Progenitor cell of endocrine pancreas (in vitro differentiated cells): ENCODE data around the gene FKRP. TPM values are rescaled to one million over a fixed set of nuclear protein-coding genes. Genes with fewer than 3 reads are reported as not detected.

Source experiments
- DNase-seq: peaks from one replicate; pipeline ENCODE4 v3.0.0; 2021; ENCODE audit warnings: low spot score; ENCODE audit not compliant: unreplicated experiment
- H3K27ac Mint-ChIP-seq: 2 replicates; pipeline ENCODE4 v1.8.0; 2021; ENCODE audit warnings: mild to moderate bottlenecking, moderate library complexity, mixed read lengths
- H3K27me3 Mint-ChIP-seq: 2 replicates; pipeline ENCODE4 v1.8.0; 2021; ENCODE audit warnings: mixed read lengths
- H3K36me3 Mint-ChIP-seq: 2 replicates; pipeline ENCODE4 v1.8.0; 2022; ENCODE audit warnings: mixed read lengths; ENCODE audit not compliant: insufficient read depth
- H3K4me1 Mint-ChIP-seq: 2 replicates; pipeline ENCODE4 v1.8.0; 2021; ENCODE audit warnings: low read depth, mixed read lengths
- H3K4me3 Mint-ChIP-seq: 2 replicates; pipeline ENCODE4 v1.8.0; 2021; ENCODE audit warnings: low read depth, mild to moderate bottlenecking, moderate library complexity, mixed read lengths
- H3K9me3 Mint-ChIP-seq: 2 replicates; pipeline ENCODE4 v1.8.0; 2021; ENCODE audit warnings: low read depth, mixed read lengths
- CTCF ChIP-seq: fragments of 200-600 bp; sonication (generic); IDR thresholded peaks from one replicate; pipeline ENCODE4 v1.5.0; 2021; ENCODE audit warnings: antibody characterized with exemption, mild to moderate bottlenecking; ENCODE audit not compliant: unreplicated experiment
- total RNA-seq: library from RNA; stranded (reverse); gene quantifications from 2 replicates; pipeline ENCODE4 v1.2.1, GENCODE V29; 2021

Gene FKRP
- total RNA-seq, 1 donor from 2014 or later = 44.1 TPM

GRCh38 chr19:46730187-46730586, 15.7 kb upstream of the FKRP start:
- H3K27ac Mint-ChIP-seq = no peak overlapping the region
- no peaks in the 10 kb centered on the region for H3K27me3 Mint-ChIP-seq
- H3K9me3 Mint-ChIP-seq = no peaks in the 10 kb centered on the region
- peaks cover 17% of the 10 kb centered on the region for H3K36me3 Mint-ChIP-seq
- H3K4me1 Mint-ChIP-seq = no peaks in the 10 kb centered on the region
- no peak for DNase-seq
- no peak overlapping the region for H3K4me3 Mint-ChIP-seq
- no peak for TF ChIP-seq CTCF

GRCh38 chr19:46730595-46730994, 15.3 kb upstream of the FKRP start:
- DNase-seq = no peak
- peaks cover 17% of the 10 kb centered on the region for H3K36me3 Mint-ChIP-seq
- H3K27ac Mint-ChIP-seq = no peak overlapping the region

GRCh38 chr19:46731007-46731501, 14.8 kb upstream of the FKRP start:
- H3K27me3 Mint-ChIP-seq = no peaks in the 10 kb centered on the region
- H3K4me1 Mint-ChIP-seq = no peaks in the 10 kb centered on the region
- no peaks in the 10 kb centered on the region for H3K9me3 Mint-ChIP-seq
- no peak overlapping the region for H3K4me3 Mint-ChIP-seq
- no peak for TF ChIP-seq CTCF
- no peak overlapping the region for H3K27ac Mint-ChIP-seq
- H3K36me3 Mint-ChIP-seq = peaks cover 17% of the 10 kb centered on the region
- DNase-seq = no peak

More at GRCh38 chr19:46730595-46730994, 15.3 kb upstream of the FKRP start:
- Mint-ChIP-seq H3K9me3 (no peaks in the 10 kb centered on the region), H3K4me1 (no peaks in the 10 kb centered on the region), H3K4me3 (no peak overlapping the region), H3K27me3 (no peaks in the 10 kb centered on the region)
- no peak for TF ChIP-seq CTCF

- TF ChIP-seq CTCF = no peak
- no peaks in the 10 kb centered on the region for H3K9me3 Mint-ChIP-seq
- H3K4me1 Mint-ChIP-seq = no peaks in the 10 kb centered on the region
- H3K36me3 Mint-ChIP-seq = peaks cover 14% of the 10 kb centered on the region
- H3K4me3 Mint-ChIP-seq = no peak overlapping the region
- H3K27me3 Mint-ChIP-seq = no peaks in the 10 kb centered on the region
- no peak for DNase-seq
- H3K27ac Mint-ChIP-seq = no peak overlapping the region
Measured at GRCh38 chr19:46731584-46731983, 14.3 kb upstream of the FKRP start.

- no peak for DNase-seq
- peaks cover 14% of the 10 kb centered on the region for H3K36me3 Mint-ChIP-seq
- no peaks in the 10 kb centered on the region for H3K27me3 Mint-ChIP-seq
- no peak overlapping the region for H3K27ac Mint-ChIP-seq
- H3K9me3 Mint-ChIP-seq = no peaks in the 10 kb centered on the region
- H3K4me3 Mint-ChIP-seq = no peak overlapping the region
- no peak for TF ChIP-seq CTCF
- H3K4me1 Mint-ChIP-seq = peaks cover 2% of the 10 kb centered on the region
Measured at GRCh38 chr19:46732172-46732938, 13.5 kb upstream of the FKRP start.
